Mesothelial cell of epicardium (in vitro differentiated cells): ENCODE data around the gene FXYD6. TPM values are rescaled to one million over a fixed set of nuclear protein-coding genes. Genes with fewer than 3 reads are reported as not detected.

ENCODE experiments used
- DNase-seq, 2 experiments: peaks; one replicate each; pipeline ENCODE4 v3.0.0; 2021; ENCODE audit warnings: low spot score in 2 of 2; ENCODE audit not compliant: unreplicated experiment in 2 of 2
- H3K27ac Mint-ChIP-seq: 2 replicates; pipeline ENCODE4 v1.8.0; 2021; ENCODE audit warnings: mixed read lengths
- H3K27me3 Mint-ChIP-seq: 2 replicates; pipeline ENCODE4 v1.8.0; 2021; ENCODE audit warnings: low read depth, mixed read lengths
- H3K36me3 Mint-ChIP-seq: 2 replicates; pipeline ENCODE4 v1.8.0; 2021; ENCODE audit warnings: mixed read lengths
- H3K4me1 Mint-ChIP-seq: 2 replicates; pipeline ENCODE4 v1.8.0; 2021; ENCODE audit warnings: mixed read lengths
- H3K4me3 Mint-ChIP-seq: 2 replicates; pipeline ENCODE4 v1.8.0; 2021; ENCODE audit warnings: mild to moderate bottlenecking, moderate library complexity, mixed read lengths
- H3K9me3 Mint-ChIP-seq: 2 replicates; pipeline ENCODE4 v1.8.0; 2021; ENCODE audit warnings: mixed read lengths
- total RNA-seq: library from RNA; stranded (reverse); gene quantifications from 3 replicates; pipeline ENCODE4 v1.2.1, GENCODE V29; 2021
- TF ChIP-seq, protein P1 (sequence below): fragments of 200-600 bp; sonication (generic); IDR thresholded peaks from one replicate; pipeline ENCODE4 v1.5.0; 2021; ENCODE audit warnings: antibody characterized with exemption; ENCODE audit not compliant: unreplicated experiment

The FXYD6 gene
- total RNA-seq, 1 donor from 2014 or later, result 116 TPM

DNA sequence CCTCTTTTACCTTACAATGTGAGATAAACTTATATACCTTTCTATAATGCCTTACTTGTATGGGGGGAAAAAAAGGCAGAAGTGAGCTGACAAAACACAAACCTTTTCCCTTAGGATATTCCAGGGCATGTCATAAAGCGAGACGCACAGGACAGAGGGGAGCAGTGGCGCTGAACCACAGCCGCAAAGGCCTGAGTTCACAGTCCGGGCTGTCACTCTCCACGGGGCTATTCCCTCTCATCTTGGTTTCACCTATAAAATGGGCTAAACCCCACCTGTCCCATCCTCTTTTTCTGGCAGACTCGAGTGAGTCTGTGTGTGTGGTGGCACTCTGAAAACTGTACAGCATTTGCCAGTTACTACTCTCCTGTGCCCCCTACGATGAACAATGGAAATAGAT lies 37.6 kb downstream of the FXYD6 start:
- H3K27ac Mint-ChIP-seq, result no peak overlapping the region
- H3K36me3 Mint-ChIP-seq, result peaks cover 34% of the 10 kb centered on the region
- H3K9me3 Mint-ChIP-seq, result no peaks in the 10 kb centered on the region
- peaks cover under 1% of the 10 kb centered on the region for H3K4me1 Mint-ChIP-seq
- DNase-seq, result no peak
- H3K4me3 Mint-ChIP-seq, result no peak overlapping the region
- TF ChIP-seq, protein P1, sequence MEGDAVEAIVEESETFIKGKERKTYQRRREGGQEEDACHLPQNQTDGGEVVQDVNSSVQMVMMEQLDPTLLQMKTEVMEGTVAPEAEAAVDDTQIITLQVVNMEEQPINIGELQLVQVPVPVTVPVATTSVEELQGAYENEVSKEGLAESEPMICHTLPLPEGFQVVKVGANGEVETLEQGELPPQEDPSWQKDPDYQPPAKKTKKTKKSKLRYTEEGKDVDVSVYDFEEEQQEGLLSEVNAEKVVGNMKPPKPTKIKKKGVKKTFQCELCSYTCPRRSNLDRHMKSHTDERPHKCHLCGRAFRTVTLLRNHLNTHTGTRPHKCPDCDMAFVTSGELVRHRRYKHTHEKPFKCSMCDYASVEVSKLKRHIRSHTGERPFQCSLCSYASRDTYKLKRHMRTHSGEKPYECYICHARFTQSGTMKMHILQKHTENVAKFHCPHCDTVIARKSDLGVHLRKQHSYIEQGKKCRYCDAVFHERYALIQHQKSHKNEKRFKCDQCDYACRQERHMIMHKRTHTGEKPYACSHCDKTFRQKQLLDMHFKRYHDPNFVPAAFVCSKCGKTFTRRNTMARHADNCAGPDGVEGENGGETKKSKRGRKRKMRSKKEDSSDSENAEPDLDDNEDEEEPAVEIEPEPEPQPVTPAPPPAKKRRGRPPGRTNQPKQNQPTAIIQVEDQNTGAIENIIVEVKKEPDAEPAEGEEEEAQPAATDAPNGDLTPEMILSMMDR, result no peak
- no peaks in the 10 kb centered on the region for H3K27me3 Mint-ChIP-seq

DNA sequence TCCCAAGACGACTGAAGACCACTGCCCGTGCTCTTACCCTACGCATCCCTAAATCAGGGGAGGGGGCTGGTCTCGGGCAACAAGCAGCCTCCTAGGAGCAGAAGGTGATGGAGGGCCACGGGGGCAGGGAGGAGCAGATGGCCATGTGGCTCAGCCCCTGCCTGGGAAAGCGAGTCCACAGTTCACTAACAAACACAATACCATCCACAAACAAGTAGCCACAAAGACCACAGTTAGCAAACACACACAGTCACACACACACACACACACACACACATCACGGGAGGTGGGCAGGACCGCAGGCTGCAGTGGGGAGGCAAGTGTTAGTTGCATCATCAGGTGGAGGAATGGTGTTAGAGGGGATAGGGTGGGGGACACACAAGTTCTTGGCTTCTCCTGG lies 38.7 kb downstream of the FXYD6 start:
- Mint-ChIP-seq H3K27me3 (no peaks in the 10 kb centered on the region), H3K4me1 (peaks cover 11% of the 10 kb centered on the region), H3K9me3 (no peaks in the 10 kb centered on the region), H3K36me3 (peaks cover 34% of the 10 kb centered on the region), H3K4me3 (no peak overlapping the region), H3K27ac (no peak overlapping the region)
- TF ChIP-seq, protein P1, result no peak
- DNase-seq, result peak in 1 of 2 experiments; percentile 29

DNA sequence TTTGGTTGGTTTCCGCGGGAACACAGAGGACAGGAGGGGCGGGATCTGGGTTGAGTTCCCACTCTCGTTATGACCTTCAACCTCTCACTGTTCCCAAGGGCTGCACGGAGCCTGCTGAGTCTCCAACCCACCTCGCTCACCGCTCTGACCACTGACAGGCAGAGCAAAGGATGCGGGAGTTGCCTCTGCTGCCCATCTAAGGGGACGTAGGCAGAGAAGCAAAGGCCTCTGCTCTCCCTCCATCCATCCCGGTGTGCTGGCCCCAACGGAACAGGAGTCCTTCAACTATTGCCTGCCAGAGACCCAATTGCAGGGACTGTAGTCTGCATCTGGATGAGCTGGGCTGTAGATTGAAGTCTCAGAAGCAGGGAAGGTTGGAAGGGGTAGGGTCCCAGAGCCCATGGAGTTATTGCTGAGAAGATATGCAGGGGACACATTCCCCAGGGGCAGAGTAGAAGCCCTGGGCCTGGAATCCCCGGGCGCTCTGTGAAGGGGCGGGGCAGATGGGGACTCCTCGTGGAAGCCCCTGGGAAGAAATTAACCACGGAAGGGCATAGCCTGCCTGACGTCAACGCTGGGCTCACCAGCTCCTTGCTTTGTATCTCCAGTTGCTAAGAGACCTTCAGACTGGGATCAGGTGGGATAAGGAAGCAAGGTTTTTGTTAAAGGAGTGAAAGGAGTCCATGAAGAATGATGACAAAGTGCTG lies 39.2 kb downstream of the FXYD6 start:
- no peak overlapping the region for H3K27ac Mint-ChIP-seq

DNA sequence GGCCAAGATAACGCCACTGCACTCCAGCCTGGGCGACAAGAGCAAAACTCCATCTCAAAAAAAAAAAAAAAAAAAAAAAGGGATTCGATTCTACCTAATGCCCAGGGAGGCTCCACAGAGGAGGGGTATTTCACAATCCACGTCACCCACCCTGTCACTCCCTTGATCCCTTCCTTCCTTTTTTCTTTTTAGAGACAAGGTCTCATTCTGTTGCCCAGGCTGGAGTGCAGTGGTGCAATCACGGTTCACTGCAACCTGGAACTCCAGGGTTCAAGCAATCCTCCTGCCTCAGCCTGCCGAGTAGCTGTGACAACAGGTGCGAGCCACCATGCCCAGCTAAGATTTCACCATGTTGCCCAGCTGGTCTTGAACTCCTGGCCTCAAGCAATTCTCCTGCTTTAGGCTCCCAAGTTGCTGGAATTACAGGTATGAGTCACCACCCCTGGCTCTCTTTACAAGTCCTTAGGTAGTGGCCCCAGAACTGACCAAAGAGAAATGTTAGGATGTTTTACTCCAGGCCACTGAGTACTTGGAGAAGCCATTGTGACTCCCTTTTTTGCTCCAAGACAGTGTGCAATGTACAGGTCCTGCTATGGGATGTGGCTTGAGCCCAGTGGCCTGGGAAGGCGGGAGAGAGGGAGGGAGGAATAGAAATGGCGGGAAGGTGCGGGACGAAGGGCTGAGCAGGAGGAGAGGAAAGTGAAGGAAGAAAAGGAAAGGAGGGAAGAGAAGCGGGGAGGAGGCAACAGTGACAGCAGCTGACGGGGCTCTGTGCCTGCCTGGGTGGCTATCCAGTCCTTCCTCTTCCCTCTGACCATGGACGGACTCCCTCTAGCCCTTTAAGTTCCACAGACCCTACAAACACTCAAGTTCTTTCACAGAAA lies 40.1 kb downstream of the FXYD6 start:
- TF ChIP-seq, protein P1, result no peak
- H3K9me3 Mint-ChIP-seq, result no peaks in the 10 kb centered on the region
- no peak overlapping the region for H3K4me3 Mint-ChIP-seq
- peak in 1 of 2 experiments; percentile 17 for DNase-seq
- H3K27ac Mint-ChIP-seq, result no peak overlapping the region
- peaks cover 12% of the 10 kb centered on the region for H3K4me1 Mint-ChIP-seq
- H3K27me3 Mint-ChIP-seq, result peaks cover 2% of the 10 kb centered on the region
- peaks cover 29% of the 10 kb centered on the region for H3K36me3 Mint-ChIP-seq

More for the DNA sequence above, 39.2 kb downstream of the FXYD6 start:
- Mint-ChIP-seq H3K36me3 (peaks cover 34% of the 10 kb centered on the region), H3K4me1 (peaks cover 12% of the 10 kb centered on the region), H3K27me3 (peaks cover 2% of the 10 kb centered on the region), H3K9me3 (no peaks in the 10 kb centered on the region), H3K4me3 (no peak overlapping the region)
- peak; percentile 0 to 33 for DNase-seq
- TF ChIP-seq, protein P1, result no peak

DNA sequence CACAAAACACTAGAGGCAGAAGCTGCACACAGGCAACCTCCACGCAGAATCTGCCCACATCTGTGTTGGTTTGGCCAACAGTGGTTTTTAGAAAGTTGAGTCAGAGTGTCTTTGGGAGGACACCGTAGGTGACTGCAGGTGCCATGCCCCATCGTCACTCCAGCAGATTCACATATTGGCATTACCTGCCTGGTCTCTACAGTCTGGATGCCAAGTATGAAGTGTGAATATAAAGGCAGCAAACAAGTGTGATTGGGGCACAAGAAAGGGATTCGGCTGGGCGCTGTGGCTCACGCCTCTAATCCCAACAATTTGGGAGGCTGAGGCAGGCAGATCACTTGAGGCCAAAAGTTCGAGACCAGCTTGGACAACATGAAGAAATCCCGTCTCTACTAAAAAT lies 40.9 kb downstream of the FXYD6 start:
- Mint-ChIP-seq H3K27ac (no peak overlapping the region), H3K4me1 (peaks cover 18% of the 10 kb centered on the region), H3K36me3 (peaks cover 25% of the 10 kb centered on the region), H3K9me3 (no peaks in the 10 kb centered on the region), H3K27me3 (peaks cover 2% of the 10 kb centered on the region), H3K4me3 (no peak overlapping the region)
- TF ChIP-seq, protein P1, result no peak
- peak in 1 of 2 experiments; percentile 27 for DNase-seq
